Duodenal mucosa (tissue), 2 donors: ENCODE data around the gene LRG1.

Source experiments
- H3K27ac ChIP-seq: one replicate; pipeline ENCODE4 v1.7.0; 2013; ENCODE audit warnings: low read depth, low read length
- H3K27me3 ChIP-seq, 2 donors: one replicate each; pipeline ENCODE4 v1.7.0; 2013; ENCODE audit warnings: low read length in 2 of 2, control low read depth in 1 of 2; ENCODE audit not compliant: insufficient read depth in 2 of 2, control insufficient read depth in 1 of 2
- H3K36me3 ChIP-seq, 2 donors: one replicate each; pipeline ENCODE4 v1.7.0; 2013; ENCODE audit warnings: low read length in 2 of 2, control low read depth in 1 of 2; ENCODE audit not compliant: insufficient read depth in 2 of 2, control insufficient read depth in 1 of 2
- H3K4me1 ChIP-seq, 2 donors: one replicate each; pipeline ENCODE4 v1.7.0; 2013; ENCODE audit warnings: low read length in 2 of 2, control low read depth in 1 of 2; ENCODE audit not compliant: insufficient read depth in 2 of 2, control insufficient read depth in 1 of 2
- H3K4me3 ChIP-seq, 2 donors: one replicate each; pipeline ENCODE4 v1.7.0; 2013; ENCODE audit warnings: low read length in 2 of 2, low read depth in 1 of 2
- H3K9ac ChIP-seq, 2 donors: one replicate each; pipeline ENCODE4 v1.7.0; 2013; ENCODE audit warnings: low read length in 2 of 2, low read depth in 1 of 2
- H3K9me3 ChIP-seq, 2 donors: one replicate each; pipeline ENCODE4 v1.7.0; 2013; ENCODE audit warnings: low read length in 2 of 2, control low read depth in 1 of 2; ENCODE audit not compliant: control insufficient read depth in 1 of 2

Gene LRG1

DNA sequence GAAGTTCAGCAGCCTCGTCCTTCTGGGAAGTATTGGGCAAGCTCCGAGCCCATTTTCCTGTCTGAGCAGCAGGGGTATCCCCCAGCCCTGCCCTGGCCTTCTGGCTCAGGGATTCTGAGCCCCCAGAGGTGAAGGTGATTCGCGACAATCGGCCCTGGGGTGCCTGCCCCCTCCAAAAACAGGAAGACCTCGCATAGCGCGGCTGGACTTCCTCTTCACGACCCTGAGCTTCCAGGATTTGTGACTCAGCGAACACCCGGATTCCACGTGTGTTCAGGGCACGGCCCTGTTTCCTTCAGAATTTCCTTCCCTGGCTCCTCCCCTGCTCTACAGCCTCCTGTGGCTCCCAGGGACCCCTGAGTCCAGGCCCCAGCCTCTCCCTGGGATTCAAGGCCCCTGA is 19.7 kb upstream of the LRG1 start, which contains the start of gene SEMA6B:
TSS of gene SEMA6B (minus strand) at position 116 of the 400 bp plus-strand sequence. CDS start 1,227 bp downstream, outside the sequence.
- peak within 1 kb of the TSS; percentile 46 to 59 for H3K4me3 ChIP-seq
- H3K4me1 ChIP-seq, result peaks cover 0 to 3% of the 10 kb centered on the region in 2 donors
- H3K9ac ChIP-seq, result no peak within 1 kb of the TSS
- peaks cover 0 to under 1% of the 10 kb centered on the region in 2 donors for H3K36me3 ChIP-seq
- H3K27ac ChIP-seq, result peak within 1 kb of the TSS; percentile 5
- no peaks in the 10 kb centered on the region for H3K9me3 ChIP-seq
- H3K27me3 ChIP-seq, result peaks cover 0 to 5% of the 10 kb centered on the region in 2 donors

DNA sequence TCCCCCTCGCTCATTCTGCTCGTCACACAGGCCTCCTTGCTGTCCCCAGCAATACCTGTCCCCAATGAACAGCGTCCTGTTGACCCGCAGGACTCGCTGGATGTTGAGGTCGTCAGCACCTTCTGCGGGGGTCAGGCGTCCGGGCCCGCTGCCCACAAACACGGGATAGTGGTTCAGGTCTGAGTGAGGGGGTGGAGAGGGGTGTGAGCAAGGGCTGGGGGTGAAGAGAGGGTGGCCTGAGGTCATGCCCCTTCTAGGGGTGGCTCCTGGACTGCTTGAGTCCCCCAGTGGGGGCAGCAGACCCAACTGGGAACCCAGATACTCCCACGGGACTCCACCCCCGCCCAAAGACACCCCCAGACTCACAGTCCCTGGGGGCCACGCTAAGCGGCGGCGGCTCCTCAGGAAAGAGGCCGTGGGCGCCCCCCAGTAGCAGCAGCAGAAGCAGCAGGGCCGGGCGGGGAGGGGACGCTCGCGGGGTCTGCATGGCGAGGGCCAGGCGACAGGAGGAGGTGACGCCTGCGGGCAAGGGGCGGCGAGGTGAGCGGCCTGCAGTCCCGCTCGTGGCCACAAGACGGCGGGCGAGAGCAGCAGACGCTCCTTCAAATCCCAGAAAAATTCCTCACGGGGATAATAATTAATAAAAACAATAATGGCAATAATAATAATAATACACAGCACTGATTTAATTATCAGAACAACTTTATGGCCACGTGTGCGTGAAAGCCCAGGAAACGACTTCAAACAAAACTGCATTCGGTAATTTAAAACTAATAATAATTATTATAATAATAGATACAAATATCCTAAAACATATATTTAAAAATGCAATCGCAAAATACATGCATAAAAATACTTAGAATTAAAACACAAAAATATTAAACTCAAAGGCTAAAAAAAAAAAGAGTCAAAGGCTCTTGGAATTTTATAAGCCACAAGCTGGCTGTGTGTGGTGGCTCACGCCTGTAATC is 18.4 kb upstream of the LRG1 start:
- peaks cover 0 to 3% of the 10 kb centered on the region in 2 donors for H3K36me3 ChIP-seq
- H3K27ac ChIP-seq, result no peak overlapping the region
- peak overlapping the region in 1 of 2 donors; percentile 52 for H3K4me3 ChIP-seq
- peaks cover 0 to 3% of the 10 kb centered on the region in 2 donors for H3K4me1 ChIP-seq
- peak overlapping the region in 1 of 2 donors; percentile 18 for H3K9ac ChIP-seq
- no peaks in the 10 kb centered on the region for H3K9me3 ChIP-seq
- peaks cover 0 to 5% of the 10 kb centered on the region in 2 donors for H3K27me3 ChIP-seq

DNA sequence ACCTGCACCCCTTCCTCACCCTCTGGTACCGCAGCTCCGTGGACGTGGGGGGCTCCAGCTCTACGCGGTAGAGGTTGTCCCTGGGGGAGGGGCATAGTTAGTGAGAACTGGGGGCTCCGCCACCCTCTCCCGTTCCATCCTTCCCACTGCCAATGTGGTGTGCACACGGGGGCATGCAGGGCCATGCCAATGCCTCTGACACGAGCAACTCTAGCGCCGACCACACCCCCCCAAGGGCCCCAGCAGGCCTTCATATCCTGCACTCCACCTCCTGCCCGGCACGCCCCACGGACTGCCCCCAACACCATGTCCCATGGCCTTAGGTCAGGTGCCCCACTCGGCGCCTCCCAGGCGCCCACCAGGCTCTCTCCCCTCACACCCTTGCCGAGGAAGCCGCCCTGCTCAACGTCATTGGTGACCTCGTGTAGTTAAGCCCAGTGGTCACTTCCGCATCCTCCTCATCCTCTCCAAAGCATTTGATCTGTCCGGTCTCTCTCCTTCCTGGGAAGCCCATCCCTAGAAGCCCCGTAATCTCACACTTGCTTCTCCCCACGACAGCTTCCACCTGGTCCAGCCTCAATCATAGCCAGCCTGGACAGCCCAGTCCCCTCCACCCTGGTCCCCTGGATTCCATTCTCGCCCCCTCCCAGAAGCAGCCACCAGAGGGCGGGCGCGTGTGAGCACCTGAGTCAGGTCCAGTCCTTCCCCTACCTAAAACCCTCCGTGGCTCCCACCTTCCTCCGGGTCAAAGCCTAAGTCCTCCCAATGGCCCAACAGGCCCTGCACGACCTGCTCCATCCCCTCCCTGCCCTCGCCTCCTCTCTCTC is 17.5 kb upstream of the LRG1 start:
- H3K9ac ChIP-seq, result peak overlapping the region in 1 of 2 donors; percentile 18
- H3K36me3 ChIP-seq, result peaks cover 0 to 3% of the 10 kb centered on the region in 2 donors
- peaks cover 0 to 3% of the 10 kb centered on the region in 2 donors for H3K4me1 ChIP-seq
- H3K9me3 ChIP-seq, result no peaks in the 10 kb centered on the region
- H3K4me3 ChIP-seq, result peak overlapping the region in 1 of 2 donors; percentile 52
- H3K27ac ChIP-seq, result no peak overlapping the region
- peaks cover 2 to 5% of the 10 kb centered on the region in 2 donors for H3K27me3 ChIP-seq

DNA sequence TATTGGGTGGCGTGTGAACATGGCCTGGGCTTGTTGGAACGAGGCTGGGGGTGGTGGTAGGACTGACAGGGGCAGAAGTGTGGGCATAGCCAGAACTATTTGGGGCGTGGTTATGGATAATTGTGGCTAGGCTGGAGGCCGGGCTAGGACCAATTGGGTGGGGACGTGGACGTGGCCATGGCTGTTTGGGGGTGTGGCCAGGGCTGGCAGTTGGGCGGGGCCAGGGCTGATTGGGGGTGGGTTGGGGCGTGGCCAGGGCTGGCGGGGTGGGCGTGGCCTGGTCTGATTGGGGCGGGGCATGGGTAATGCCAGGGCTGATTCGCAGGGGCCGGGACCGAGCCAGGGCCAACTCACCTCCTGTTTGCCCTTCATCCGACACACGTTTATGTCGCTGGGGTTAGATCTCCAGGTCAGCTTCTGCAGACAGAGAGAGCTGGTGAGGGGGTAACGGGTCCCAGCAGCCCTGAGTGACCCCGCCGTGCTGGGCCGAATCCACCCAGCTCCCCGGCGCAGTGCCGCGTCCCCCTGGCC is 16.8 kb upstream of the LRG1 start:
- Histone ChIP-seq H3K9ac (no peak overlapping the region), H3K27me3 (peaks cover 2 to 5% of the 10 kb centered on the region in 2 donors), H3K27ac (no peak overlapping the region), H3K36me3 (peaks cover 0 to 3% of the 10 kb centered on the region in 2 donors), H3K4me1 (peaks cover 0 to 3% of the 10 kb centered on the region in 2 donors), H3K9me3 (no peaks in the 10 kb centered on the region), H3K4me3 (no peak overlapping the region)

DNA sequence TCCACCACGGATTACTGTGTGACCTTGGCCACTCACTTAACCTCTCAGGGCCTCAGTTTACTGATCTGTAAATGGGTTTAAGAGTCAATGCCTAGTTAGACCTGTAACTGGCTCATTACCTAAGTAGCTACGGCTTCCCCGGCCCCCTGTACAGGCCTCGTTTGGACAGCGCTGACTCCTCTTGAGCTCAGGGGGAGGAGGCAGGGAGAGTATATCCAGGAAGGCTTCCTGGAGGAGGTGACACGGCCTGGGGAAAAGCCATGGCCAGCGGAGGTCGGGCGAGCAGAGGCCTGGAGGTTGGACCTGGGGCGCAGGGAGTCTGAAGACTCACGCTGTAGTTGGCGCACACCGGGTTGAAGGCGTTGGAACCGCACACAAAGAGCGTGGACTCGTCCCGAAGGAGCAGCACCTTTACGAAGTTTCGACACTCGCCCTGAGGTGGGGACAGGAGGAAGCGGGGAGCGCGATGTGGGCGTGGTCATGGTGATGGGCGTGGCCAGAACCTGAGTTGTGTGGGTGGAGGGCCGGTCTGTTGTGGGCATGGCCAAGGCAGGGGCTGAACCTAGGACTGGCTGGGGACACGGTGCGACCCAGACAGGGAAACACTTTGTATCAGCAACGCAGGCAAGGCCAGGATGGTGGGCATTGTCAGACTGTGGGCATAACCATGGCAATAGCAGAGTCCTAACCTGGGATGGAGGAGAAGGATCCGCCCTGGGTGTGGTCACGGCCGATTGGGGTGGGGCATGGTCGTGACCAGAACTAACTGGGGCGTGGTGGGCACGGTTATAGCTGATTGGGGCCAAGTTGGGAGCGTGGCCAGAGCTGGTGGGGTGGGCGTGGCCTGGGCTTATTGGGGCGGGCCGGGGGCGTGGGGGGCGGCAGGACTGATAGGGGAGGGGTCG is 16.1 kb upstream of the LRG1 start:
- no peak overlapping the region for H3K9ac ChIP-seq
- H3K9me3 ChIP-seq, result no peaks in the 10 kb centered on the region
- H3K27me3 ChIP-seq, result peaks cover 2 to 5% of the 10 kb centered on the region in 2 donors
- H3K4me1 ChIP-seq, result peaks cover 0 to 3% of the 10 kb centered on the region in 2 donors
- no peak overlapping the region for H3K4me3 ChIP-seq
- H3K36me3 ChIP-seq, result peaks cover 0 to 3% of the 10 kb centered on the region in 2 donors
- no peak overlapping the region for H3K27ac ChIP-seq

DNA sequence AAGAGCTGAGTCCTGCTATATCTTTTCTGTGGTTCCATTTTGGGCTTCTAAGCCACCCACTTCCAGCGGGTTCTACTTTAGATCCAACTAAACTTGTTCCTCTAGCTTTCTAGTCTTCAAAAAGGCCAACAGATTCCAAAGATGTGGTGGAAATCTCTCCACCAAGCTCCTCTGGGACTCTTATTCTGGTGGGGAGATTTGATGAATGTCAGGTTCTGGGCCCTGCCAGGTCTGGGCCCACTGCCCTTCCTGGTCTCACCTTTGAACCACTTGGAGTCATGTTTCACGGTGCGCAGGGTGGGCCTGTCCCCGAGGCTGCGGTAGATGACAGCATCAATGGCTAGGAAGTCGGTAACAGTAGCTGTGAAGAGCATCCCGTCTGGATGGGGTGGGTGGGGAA is 14.9 kb upstream of the LRG1 start:
- Histone ChIP-seq H3K9ac (no peak overlapping the region), H3K9me3 (no peaks in the 10 kb centered on the region), H3K36me3 (peaks cover 0 to 3% of the 10 kb centered on the region in 2 donors), H3K4me1 (peaks cover 0 to 3% of the 10 kb centered on the region in 2 donors), H3K27ac (no peak overlapping the region), H3K4me3 (no peak overlapping the region), H3K27me3 (peaks cover 2 to 5% of the 10 kb centered on the region in 2 donors)

DNA sequence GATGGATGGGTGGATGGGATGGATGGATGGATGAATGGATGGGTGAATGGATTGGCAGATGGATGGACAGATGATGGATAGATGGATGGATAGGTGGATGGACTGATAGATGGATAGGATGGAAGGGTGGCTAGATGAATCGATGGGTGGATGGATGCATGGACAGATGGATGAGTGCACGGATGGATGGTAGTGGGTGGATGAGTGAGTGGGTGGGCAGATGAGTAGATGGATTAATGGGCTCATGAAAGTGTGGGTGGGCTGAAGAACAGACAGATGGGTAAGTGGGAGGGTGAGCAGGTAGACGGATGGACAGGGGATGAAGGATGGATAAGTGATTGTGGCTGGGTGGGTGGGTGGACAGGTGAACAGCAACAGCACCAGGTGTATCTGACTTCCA is 13.9 kb upstream of the LRG1 start:
- no peak overlapping the region for H3K27ac ChIP-seq
- H3K27me3 ChIP-seq, result peaks cover 2 to 5% of the 10 kb centered on the region in 2 donors
- H3K9me3 ChIP-seq, result no peaks in the 10 kb centered on the region
- peaks cover 0 to 3% of the 10 kb centered on the region in 2 donors for H3K36me3 ChIP-seq
- H3K9ac ChIP-seq, result no peak overlapping the region
- H3K4me3 ChIP-seq, result no peak overlapping the region
- H3K4me1 ChIP-seq, result peaks cover 0 to 3% of the 10 kb centered on the region in 2 donors

DNA sequence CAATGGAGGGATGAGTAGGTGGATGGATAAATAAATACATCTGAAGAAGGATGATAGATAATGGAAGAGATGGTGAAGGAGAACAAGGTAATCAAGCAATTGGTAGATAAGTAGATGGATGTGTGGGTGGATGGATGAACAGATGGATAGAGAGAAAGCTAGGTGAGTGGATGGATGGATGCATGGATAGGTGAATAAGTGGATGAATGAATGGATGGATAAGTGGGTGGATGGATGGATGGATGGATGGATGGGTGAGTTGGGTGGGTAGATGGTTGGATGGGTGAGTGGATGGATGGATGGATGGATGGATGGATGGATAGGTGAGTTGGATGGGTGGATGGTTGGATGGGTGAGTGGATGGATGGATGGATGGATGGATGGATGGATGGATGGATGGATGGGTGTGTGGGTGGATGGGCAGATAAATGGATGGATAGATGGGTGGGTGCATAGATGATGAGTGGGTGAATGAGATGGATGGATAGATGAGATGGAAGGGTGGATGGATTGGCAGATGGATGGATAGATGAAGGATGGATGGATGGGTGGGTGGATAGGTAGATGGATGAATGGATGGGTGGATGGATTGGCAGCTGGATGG is 13.4 kb upstream of the LRG1 start:
- Histone ChIP-seq H3K36me3 (peaks cover 0 to 3% of the 10 kb centered on the region in 2 donors), H3K4me1 (peaks cover 0 to 3% of the 10 kb centered on the region in 2 donors), H3K4me3 (no peak overlapping the region), H3K9me3 (no peaks in the 10 kb centered on the region), H3K9ac (no peak overlapping the region), H3K27me3 (peaks cover 2 to 5% of the 10 kb centered on the region in 2 donors), H3K27ac (no peak overlapping the region)

DNA sequence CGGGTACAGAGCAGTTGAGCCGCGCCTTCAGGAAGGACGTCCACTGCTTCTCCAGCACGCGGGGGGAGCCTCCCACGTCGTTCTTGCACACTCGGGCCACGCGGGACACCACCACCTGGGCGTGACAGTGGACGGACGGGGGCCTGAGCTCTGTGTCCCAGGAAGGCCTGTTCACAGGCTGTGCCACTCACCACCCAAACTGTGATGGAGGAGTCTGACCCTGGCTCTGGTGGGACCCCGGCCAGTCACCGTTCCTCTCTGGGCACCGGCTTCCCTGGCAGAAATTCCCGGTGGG is 12.6 kb upstream of the LRG1 start:
- no peak overlapping the region for H3K27ac ChIP-seq
- H3K9me3 ChIP-seq, result no peaks in the 10 kb centered on the region
- peaks cover 0 to 3% of the 10 kb centered on the region in 2 donors for H3K36me3 ChIP-seq
- peaks cover 0 to 2% of the 10 kb centered on the region in 2 donors for H3K27me3 ChIP-seq
- peaks cover 0 to 3% of the 10 kb centered on the region in 2 donors for H3K4me1 ChIP-seq
- H3K9ac ChIP-seq, result no peak overlapping the region
- no peak overlapping the region for H3K4me3 ChIP-seq
